ENCODE measurements around the gene UBE3B. TPM values are rescaled to one million over a fixed set of nuclear protein-coding genes. Genes with fewer than 3 reads are reported as not detected.

The UBE3B gene
- total RNA-seq, 1 donor: 14.8 TPM

DNA sequence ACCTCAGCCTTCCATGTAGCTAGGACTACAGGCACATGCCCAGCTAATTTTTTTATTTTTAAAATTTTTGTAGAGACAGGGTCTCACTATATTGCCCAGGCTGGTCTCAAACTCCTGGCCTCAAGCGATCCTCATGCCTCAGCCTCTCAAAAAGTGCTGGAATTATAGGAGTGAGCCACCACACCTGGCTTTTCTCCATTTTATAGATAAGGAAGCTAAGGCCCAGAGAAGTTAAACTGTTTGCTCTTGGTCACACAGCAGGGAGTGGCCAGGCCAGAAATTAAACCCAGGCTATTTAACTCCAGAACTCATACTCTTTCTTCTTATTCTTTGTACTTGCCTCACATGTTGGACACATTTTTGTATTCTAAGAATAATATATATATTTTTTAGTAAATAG is 16.5 kb downstream of the UBE3B start:
- Histone ChIP-seq H3K9me3 (ENCODE audit: low read depth, low read length) (no peaks in the 10 kb centered on the region), H3K4me3 (ENCODE audit: low read length) (no peak overlapping the region), H3K27me3 (ENCODE audit: insufficient read depth, low read length) (no peaks in the 10 kb centered on the region), H3K4me1 (ENCODE audit: insufficient read depth, low read length) (no peaks in the 10 kb centered on the region)

DNA sequence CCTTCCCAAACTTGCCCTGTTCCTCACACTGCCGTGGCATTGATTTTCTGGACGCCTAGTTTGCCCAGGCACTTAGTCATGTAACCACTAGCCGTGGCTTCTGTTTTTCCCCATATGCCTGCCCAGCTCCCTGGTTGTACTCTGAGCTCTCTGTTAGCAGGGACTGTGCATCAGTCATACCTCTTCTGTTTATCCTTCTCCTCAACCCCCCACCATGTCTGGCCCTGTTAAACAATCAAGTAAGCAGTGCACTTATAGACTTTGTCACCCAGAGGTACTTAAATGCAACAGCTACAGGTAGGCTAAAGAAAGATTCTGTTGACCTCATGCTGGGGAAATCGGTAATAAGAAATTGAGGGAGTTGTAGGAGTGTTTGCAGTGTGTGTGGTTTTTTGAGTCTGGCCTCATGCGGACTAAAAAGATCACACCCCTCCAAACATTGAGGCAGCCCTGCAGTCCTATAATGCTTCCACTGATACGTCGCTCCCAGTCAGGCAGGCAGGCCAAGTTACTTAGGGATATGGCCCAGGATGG is 17.0 kb downstream of the UBE3B start:
- no peaks in the 10 kb centered on the region for H3K9me3 ChIP-seq (ENCODE audit: low read depth, low read length)
- H3K4me3 ChIP-seq (ENCODE audit: low read length): no peak overlapping the region
- H3K4me1 ChIP-seq (ENCODE audit: insufficient read depth, low read length): no peaks in the 10 kb centered on the region
- no peaks in the 10 kb centered on the region for H3K27me3 ChIP-seq (ENCODE audit: insufficient read depth, low read length)

DNA sequence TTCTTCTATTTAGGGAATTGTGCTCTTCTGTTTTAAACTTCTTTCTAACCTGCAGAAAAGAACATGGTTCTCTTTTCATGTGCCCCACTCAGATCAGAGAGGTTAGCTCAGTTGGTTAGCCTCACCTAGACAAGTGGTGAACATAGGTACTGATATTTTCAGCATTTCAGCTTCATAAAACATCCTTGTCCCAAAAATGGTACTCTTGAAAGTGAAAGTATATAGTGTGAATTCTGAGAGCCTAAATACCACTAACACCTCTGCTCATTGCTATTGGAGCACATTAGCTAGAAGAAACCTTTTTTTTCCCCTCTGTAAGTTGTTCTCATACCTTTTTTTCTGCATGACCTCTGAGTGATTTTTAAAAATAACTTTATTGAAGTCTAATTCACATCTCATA is 17.6 kb downstream of the UBE3B start:
- Histone ChIP-seq H3K4me1 (ENCODE audit: insufficient read depth, low read length) (no peaks in the 10 kb centered on the region), H3K9me3 (ENCODE audit: low read depth, low read length) (no peaks in the 10 kb centered on the region), H3K27me3 (ENCODE audit: insufficient read depth, low read length) (no peaks in the 10 kb centered on the region), H3K4me3 (ENCODE audit: low read length) (no peak overlapping the region)

DNA sequence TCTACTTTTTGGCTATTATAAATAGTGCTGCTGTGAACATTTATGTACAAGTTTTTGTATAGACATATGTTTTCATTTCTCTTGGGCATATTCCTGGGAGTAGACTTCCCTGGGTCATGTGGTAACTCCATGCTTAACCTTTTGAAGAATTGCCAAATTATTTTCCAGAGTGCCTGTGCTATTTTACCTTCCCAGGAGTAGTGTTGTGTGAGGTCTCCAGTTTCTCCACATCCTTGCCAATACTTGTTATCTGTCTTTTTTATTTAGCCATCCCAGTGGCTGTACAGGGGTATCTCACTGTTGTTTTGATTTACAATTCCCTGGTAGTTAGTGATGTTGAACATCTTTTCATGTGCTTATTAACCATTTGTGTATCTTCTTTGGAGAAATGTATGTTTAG is 18.9 kb downstream of the UBE3B start:
- Histone ChIP-seq H3K4me1 (ENCODE audit: insufficient read depth, low read length) (no peaks in the 10 kb centered on the region), H3K9me3 (ENCODE audit: low read depth, low read length) (no peaks in the 10 kb centered on the region), H3K27me3 (ENCODE audit: insufficient read depth, low read length) (no peaks in the 10 kb centered on the region), H3K4me3 (ENCODE audit: low read length) (no peak overlapping the region)

DNA sequence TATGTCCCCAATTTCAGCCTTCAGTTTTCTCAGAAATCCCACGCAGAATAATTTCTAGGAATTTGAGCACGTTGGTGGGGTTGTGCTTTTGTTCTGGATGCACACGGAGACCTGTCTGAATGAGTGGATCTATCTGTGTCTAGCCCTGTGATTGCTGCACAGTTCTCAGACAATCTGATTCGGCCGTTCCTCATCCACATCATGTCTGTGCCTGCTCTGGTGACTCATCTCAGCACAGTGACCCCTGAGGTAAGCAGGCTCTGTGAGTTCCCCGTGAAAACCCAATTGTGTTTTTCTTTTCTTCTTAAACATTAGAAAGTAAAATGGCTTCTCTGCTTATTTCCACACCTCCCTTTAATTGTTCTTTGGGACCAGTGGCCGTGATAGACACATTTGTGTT is 20.2 kb downstream of the UBE3B start:
- H3K9me3 ChIP-seq (ENCODE audit: low read depth, low read length): no peaks in the 10 kb centered on the region
- no peaks in the 10 kb centered on the region for H3K27me3 ChIP-seq (ENCODE audit: insufficient read depth, low read length)
- no peak overlapping the region for H3K4me3 ChIP-seq (ENCODE audit: low read length)
- no peaks in the 10 kb centered on the region for H3K4me1 ChIP-seq (ENCODE audit: insufficient read depth, low read length)

DNA sequence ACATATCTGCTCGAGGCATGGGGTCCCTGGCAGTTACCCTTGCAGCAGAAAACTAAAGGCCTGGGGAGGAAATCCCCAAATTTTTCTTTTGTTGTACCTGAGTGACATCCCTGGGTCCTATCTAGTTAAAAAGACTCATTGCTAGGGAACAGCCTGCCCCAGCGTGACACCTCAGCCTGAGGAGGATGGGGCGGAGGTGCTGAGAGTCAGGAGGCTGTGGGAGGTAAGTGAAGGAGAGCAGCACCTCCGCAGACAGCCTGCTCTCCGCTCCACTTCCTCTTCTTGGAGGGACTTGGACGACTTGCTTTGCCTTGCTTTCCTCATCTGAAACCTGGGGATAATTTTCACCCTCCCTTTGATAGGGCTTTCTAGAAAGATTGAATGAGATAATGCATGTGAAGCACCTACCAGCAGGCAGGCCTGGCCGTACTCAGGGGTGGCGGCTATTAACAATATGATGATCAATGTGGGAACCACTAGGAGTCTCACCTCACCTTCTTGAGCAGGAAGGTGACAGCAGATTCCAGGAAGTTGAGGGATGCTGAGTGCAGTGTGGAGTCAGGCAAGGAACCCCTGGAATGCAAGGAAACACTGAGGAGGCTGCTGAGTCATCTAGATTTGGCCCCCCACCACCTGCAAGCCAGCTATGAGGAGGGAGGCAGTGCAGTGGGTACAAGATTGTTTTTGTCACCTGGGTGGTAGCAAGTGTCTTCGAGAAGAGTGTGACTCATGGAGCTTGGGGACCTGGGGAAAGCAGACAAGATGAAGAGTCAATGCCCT is 23.2 kb downstream of the UBE3B start:
- H3K4me1 ChIP-seq (ENCODE audit: insufficient read depth, low read length): no peaks in the 10 kb centered on the region
- no peaks in the 10 kb centered on the region for H3K9me3 ChIP-seq (ENCODE audit: low read depth, low read length)
- H3K4me3 ChIP-seq (ENCODE audit: low read length): no peak overlapping the region
- no peaks in the 10 kb centered on the region for H3K27me3 ChIP-seq (ENCODE audit: insufficient read depth, low read length)

DNA sequence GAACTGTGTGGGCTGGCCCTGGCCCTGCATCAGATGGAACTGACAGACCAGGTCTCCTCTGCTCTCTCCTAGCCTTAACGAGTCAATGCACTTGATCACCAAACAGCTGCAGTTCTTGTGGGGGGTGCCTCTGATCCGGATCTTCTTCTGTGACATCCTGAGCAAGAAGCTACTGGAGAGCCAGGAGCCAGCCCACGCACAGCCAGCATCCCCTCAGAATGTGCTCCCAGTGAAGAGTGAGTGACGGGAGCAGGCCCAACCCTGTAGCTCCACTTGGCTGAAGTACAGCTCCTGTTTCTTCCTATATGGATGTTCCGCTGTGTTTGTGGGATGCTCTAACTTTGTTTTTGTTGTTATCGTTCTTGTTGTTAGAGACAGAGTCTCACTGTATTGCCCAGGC is 23.9 kb downstream of the UBE3B start:
- H3K4me3 ChIP-seq (ENCODE audit: low read length): no peak overlapping the region
- H3K4me1 ChIP-seq (ENCODE audit: insufficient read depth, low read length): no peaks in the 10 kb centered on the region
- no peaks in the 10 kb centered on the region for H3K9me3 ChIP-seq (ENCODE audit: low read depth, low read length)
- no peaks in the 10 kb centered on the region for H3K27me3 ChIP-seq (ENCODE audit: insufficient read depth, low read length)

DNA sequence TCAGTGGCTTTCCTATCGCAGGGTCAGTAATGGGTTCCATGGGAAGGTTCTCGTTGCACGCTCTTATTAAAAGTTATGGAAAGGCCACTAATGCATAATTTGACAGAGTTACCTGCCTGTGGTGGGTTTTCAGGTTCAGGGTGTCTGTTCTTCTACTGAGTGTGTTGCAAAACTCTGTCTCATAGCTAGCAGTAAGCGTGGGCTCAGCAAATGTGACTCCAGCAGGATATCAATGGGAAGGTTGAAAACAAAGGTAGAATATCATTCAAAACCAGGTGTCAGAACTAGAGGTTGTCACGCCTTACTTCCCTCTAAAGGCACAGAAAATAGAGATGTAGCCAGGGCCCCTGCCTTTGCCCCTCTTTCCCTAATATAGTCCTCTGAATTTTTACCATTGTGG is 24.9 kb downstream of the UBE3B start:
- H3K9me3 ChIP-seq (ENCODE audit: low read depth, low read length): no peaks in the 10 kb centered on the region
- no peak overlapping the region for H3K4me3 ChIP-seq (ENCODE audit: low read length)
- no peaks in the 10 kb centered on the region for H3K4me1 ChIP-seq (ENCODE audit: insufficient read depth, low read length)
- H3K27me3 ChIP-seq (ENCODE audit: insufficient read depth, low read length): no peaks in the 10 kb centered on the region

DNA sequence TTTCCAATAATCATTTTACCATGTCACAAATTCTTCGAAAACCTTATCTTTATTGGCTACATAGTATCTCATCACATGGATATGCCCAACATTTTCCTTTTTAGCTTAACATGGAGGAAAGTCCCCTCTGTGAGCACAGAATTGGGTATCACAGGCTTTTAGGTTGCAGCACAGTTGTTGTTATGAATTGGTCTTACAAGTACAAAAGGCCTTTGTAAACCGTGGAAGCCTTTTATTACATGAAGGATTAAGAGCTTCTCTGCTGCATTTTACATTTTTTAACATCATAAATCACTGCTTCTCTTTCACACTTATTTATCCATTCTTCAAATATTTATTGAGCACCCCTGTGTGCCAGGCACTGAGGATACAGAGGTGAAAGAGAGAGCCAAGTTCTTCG is 26.2 kb downstream of the UBE3B start:
- H3K4me3 ChIP-seq (ENCODE audit: low read length): no peak overlapping the region
- H3K27me3 ChIP-seq (ENCODE audit: insufficient read depth, low read length): no peaks in the 10 kb centered on the region
- no peaks in the 10 kb centered on the region for H3K4me1 ChIP-seq (ENCODE audit: insufficient read depth, low read length)
- no peaks in the 10 kb centered on the region for H3K9me3 ChIP-seq (ENCODE audit: low read depth, low read length)

DNA sequence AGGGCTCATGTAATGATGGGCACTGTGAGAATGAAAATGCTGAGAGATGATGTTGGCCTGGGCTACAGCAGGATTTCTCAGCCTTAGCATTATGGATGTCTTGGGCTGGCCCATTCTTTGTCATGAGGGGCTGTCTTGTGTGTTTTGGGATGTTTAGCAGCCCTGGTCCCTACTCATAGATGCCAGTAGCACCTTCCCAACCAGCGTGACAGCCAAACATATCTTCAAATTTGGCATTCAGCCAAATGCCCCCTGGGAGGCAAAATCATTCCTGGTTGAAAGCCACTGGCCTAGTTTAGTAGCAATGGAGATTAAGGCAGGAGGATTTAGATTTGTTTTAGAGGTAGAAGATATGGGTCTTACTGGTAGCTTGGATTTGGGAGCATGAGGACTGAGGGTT is 26.6 kb downstream of the UBE3B start:
- no peak overlapping the region for H3K4me3 ChIP-seq (ENCODE audit: low read length)
- H3K27me3 ChIP-seq (ENCODE audit: insufficient read depth, low read length): no peaks in the 10 kb centered on the region
- no peaks in the 10 kb centered on the region for H3K4me1 ChIP-seq (ENCODE audit: insufficient read depth, low read length)
- no peaks in the 10 kb centered on the region for H3K9me3 ChIP-seq (ENCODE audit: low read depth, low read length)

DNA sequence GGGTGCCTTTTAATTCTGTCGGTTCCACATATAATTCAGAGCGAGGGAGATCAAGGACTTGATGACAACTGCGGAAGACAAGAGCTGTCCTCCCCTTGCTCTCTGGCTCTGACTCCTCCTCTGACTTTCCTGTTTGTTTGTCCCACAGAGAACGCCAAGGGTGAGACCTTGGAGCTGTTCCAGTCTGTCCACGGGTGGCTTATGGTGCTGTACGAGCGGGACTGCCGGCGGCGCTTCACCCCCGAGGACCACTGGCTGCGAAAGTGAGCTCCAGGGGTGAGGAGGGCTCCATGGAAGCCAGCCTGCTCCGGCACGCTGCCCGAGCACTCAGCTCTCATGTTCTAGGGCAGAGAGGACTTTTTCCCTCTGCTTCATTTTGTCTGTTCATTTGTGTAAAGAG is 32.8 kb downstream of the UBE3B start:
- H3K4me1 ChIP-seq (ENCODE audit: insufficient read depth, low read length): no peaks in the 10 kb centered on the region
- H3K4me3 ChIP-seq (ENCODE audit: low read length): no peak overlapping the region
- no peaks in the 10 kb centered on the region for H3K9me3 ChIP-seq (ENCODE audit: low read depth, low read length)
- no peaks in the 10 kb centered on the region for H3K27me3 ChIP-seq (ENCODE audit: insufficient read depth, low read length)

DNA sequence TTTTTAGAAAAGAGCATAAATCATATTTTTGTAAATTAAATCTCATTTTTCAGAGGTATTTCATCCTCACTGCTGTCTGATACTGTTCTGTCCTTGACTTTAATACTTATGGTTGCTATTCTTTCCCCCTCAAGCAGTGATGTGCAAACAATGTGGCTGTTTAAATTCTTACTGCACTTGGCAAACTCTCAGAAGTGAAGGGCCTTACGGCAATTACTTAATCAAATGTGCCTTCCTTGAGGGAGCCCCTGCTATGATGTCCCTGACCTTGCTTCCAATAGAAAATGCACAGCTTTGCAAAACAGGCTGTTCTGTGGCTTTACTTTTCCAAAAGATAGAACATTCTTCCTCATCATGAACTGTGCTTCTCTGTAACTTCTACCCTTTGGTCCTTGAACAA is 35.2 kb downstream of the UBE3B start:
- no peak overlapping the region for H3K4me3 ChIP-seq (ENCODE audit: low read length)
- no peaks in the 10 kb centered on the region for H3K4me1 ChIP-seq (ENCODE audit: insufficient read depth, low read length)
- H3K9me3 ChIP-seq (ENCODE audit: low read depth, low read length): no peaks in the 10 kb centered on the region
- no peaks in the 10 kb centered on the region for H3K27me3 ChIP-seq (ENCODE audit: insufficient read depth, low read length)

DNA sequence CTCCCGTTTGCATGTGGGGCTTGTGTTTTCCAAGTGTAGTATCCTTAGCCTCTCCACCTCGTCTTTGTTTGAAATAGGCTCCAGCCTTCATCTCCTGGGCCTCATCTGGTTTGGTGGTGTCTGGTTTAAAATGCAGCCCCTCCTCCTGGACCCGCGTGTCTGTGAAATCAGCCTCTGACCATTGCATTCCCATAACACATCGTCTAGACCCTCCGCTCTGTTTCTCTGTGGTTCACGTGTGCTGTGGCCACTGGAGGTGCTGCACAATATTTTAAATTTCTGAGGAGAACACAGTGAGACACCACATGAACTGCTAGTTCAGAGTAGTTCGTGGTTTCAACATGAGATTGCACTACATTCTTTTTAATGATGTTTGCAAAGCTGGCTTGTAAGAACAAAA is 35.6 kb downstream of the UBE3B start:
- H3K9me3 ChIP-seq (ENCODE audit: low read depth, low read length): no peaks in the 10 kb centered on the region
- H3K4me3 ChIP-seq (ENCODE audit: low read length): no peak overlapping the region
- H3K4me1 ChIP-seq (ENCODE audit: insufficient read depth, low read length): no peaks in the 10 kb centered on the region
- no peaks in the 10 kb centered on the region for H3K27me3 ChIP-seq (ENCODE audit: insufficient read depth, low read length)

DNA sequence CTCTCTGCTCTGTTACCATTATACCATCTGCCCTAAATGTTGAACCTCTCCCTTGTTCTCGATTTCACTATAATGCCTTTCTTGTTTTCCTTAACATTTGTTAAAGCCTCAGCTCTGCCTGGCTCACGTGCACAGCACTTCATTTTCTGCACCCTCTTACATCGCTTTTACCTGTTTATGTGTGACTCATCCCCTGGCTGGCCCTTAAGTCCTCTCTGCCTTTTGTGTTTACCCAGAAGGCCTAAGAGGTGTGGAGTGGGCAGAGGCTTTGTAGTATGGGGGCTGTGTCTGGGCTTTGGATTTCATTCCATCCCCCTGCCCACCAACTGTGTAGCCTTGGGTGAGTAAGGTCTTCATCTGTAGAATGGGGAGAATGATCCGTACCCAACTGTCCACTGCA is 36.5 kb downstream of the UBE3B start:
- no peaks in the 10 kb centered on the region for H3K27me3 ChIP-seq (ENCODE audit: insufficient read depth, low read length)
- no peak overlapping the region for H3K4me3 ChIP-seq (ENCODE audit: low read length)
- no peaks in the 10 kb centered on the region for H3K9me3 ChIP-seq (ENCODE audit: low read depth, low read length)
- no peaks in the 10 kb centered on the region for H3K4me1 ChIP-seq (ENCODE audit: insufficient read depth, low read length)

DNA sequence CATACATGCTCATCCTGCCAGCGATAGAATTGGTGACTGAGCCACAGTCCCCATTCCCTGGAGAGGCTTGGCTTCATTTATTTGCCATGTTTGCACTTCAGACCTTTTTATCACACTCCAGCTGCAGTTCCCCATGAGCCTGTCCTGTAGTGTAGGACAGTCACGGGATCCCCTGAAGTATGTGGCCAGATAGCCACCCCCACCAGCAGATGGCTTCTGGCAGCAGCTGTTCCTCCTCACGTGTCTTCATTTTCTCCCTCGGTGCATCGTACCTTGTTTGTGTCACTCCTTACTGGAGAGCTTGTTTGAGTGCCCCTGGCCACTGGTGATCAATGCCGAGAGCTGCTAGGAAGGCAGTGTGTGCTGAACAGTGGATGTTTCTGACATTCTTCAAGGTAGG is 40.2 kb downstream of the UBE3B start:
- no peaks in the 10 kb centered on the region for H3K4me1 ChIP-seq (ENCODE audit: insufficient read depth, low read length)
- no peaks in the 10 kb centered on the region for H3K27me3 ChIP-seq (ENCODE audit: insufficient read depth, low read length)
- H3K9me3 ChIP-seq (ENCODE audit: low read depth, low read length): no peaks in the 10 kb centered on the region
- H3K4me3 ChIP-seq (ENCODE audit: low read length): no peak overlapping the region
